Measurements from ENCODE around the gene MYO10.

Gene MYO10

GRCh38 chr5:16644301-16644889, 291.7 kb downstream of the MYO10 start:
- no peak overlapping the region for H3K27ac Mint-ChIP-seq
- no peaks in the 10 kb centered on the region for H3K27me3 Mint-ChIP-seq (ENCODE audit: low read depth)
- H3K36me3 Mint-ChIP-seq (ENCODE audit: low read depth) = no peaks in the 10 kb centered on the region
- no peaks in the 10 kb centered on the region for H3K4me1 Mint-ChIP-seq
- no peak overlapping the region for H3K4me3 Mint-ChIP-seq
- TF ChIP-seq CTCF (IDR thresholded peaks at IDR 0.05; ENCODE audit: unreplicated experiment in 3 of 3) = no peak
- H3K9me3 Mint-ChIP-seq = peaks cover 17% of the 10 kb centered on the region

- Mint-ChIP-seq H3K27me3 (ENCODE audit: low read depth) (no peaks in the 10 kb centered on the region), H3K4me1 (no peaks in the 10 kb centered on the region), H3K9me3 (peaks cover 20% of the 10 kb centered on the region), H3K27ac (no peak overlapping the region), H3K4me3 (no peak overlapping the region), H3K36me3 (ENCODE audit: low read depth) (no peaks in the 10 kb centered on the region)
- TF ChIP-seq CTCF (IDR thresholded peaks at IDR 0.05; ENCODE audit: unreplicated experiment in 3 of 3) = no peak
Observed at GRCh38 chr5:16642867-16643266, 293.2 kb downstream of the MYO10 start.

GRCh38 chr5:16639206-16639605, 296.9 kb downstream of the MYO10 start:
- TF ChIP-seq CTCF (IDR thresholded peaks at IDR 0.05; ENCODE audit: unreplicated experiment in 3 of 3) = no peak
- H3K4me3 Mint-ChIP-seq = no peak overlapping the region
- no peaks in the 10 kb centered on the region for H3K27me3 Mint-ChIP-seq (ENCODE audit: low read depth)
- H3K36me3 Mint-ChIP-seq (ENCODE audit: low read depth) = no peaks in the 10 kb centered on the region
- peaks cover 15% of the 10 kb centered on the region for H3K9me3 Mint-ChIP-seq
- H3K4me1 Mint-ChIP-seq = no peaks in the 10 kb centered on the region
- no peak overlapping the region for H3K27ac Mint-ChIP-seq

- no peak for TF ChIP-seq CTCF (IDR thresholded peaks at IDR 0.05; ENCODE audit: unreplicated experiment in 3 of 3)
- Mint-ChIP-seq H3K36me3 (ENCODE audit: low read depth) (no peaks in the 10 kb centered on the region), H3K9me3 (peaks cover 6% of the 10 kb centered on the region), H3K27me3 (ENCODE audit: low read depth) (peaks cover 4% of the 10 kb centered on the region), H3K4me1 (no peaks in the 10 kb centered on the region), H3K27ac (no peak overlapping the region), H3K4me3 (no peak overlapping the region)
Observed at GRCh38 chr5:16628376-16628775, 307.7 kb downstream of the MYO10 start.

GRCh38 chr5:16626696-16627264, 309.3 kb downstream of the MYO10 start:
- no peak overlapping the region for H3K27ac Mint-ChIP-seq
- no peak for TF ChIP-seq CTCF (IDR thresholded peaks at IDR 0.05; ENCODE audit: unreplicated experiment in 3 of 3)
- H3K9me3 Mint-ChIP-seq = peaks cover 4% of the 10 kb centered on the region
- peaks cover 4% of the 10 kb centered on the region for H3K27me3 Mint-ChIP-seq (ENCODE audit: low read depth)
- no peaks in the 10 kb centered on the region for H3K36me3 Mint-ChIP-seq (ENCODE audit: low read depth)
- no peak overlapping the region for H3K4me3 Mint-ChIP-seq
- no peaks in the 10 kb centered on the region for H3K4me1 Mint-ChIP-seq

- H3K27me3 Mint-ChIP-seq (ENCODE audit: low read depth) = peaks cover 9% of the 10 kb centered on the region
- no peak overlapping the region for H3K4me3 Mint-ChIP-seq
- no peaks in the 10 kb centered on the region for H3K4me1 Mint-ChIP-seq
- no peak overlapping the region for H3K27ac Mint-ChIP-seq
- H3K36me3 Mint-ChIP-seq (ENCODE audit: low read depth) = no peaks in the 10 kb centered on the region
- no peaks in the 10 kb centered on the region for H3K9me3 Mint-ChIP-seq
- TF ChIP-seq CTCF (IDR thresholded peaks at IDR 0.05; ENCODE audit: unreplicated experiment in 3 of 3) = no peak
Observed at GRCh38 chr5:16625096-16625495, 311.0 kb downstream of the MYO10 start.

Measured in nephron (organoid).